Activated B cell treated with CpG ODN at 0.5 μM for 24 hours (primary cell): ENCODE data around the gene RTN4. TPM values are rescaled to one million over a fixed set of nuclear protein-coding genes. Genes with fewer than 3 reads are reported as not detected.
A peak's percentile ranks its signal among the peaks of the same experiment; 100 is the strongest.

Experiments
- ATAC-seq: fragments of 200-7000 bp; cut with Tn5 transposase; one replicate; pipeline ENCODE4 v1.10.0; 2021; ENCODE audit warnings: low read depth, mild to moderate bottlenecking, moderate library complexity
- CTCF ChIA-PET: fragments of 350-600 bp; sonication (Branson Sonifier 250); formaldehyde crosslinking; loops from one replicate; lab custom pipeline; 2021; ENCODE audit warnings: antibody characterized with exemption; lab: Charles Lee
- POLR2A ChIA-PET: fragments of 350-600 bp; sonication (Branson Sonifier 250); formaldehyde crosslinking; loops from one replicate; lab custom pipeline; 2021; ENCODE audit warnings: antibody characterized with exemption; lab: Charles Lee
- DNase-seq: peaks from one replicate; pipeline ENCODE4 v3.0.0; 2022
- H3K27ac Mint-ChIP-seq: one replicate; pipeline ENCODE4 v1.8.0; 2020; ENCODE audit warnings: mixed read lengths
- H3K27me3 Mint-ChIP-seq: one replicate; pipeline ENCODE4 v1.8.0; 2021; ENCODE audit warnings: mixed read lengths
- H3K36me3 Mint-ChIP-seq: one replicate; pipeline ENCODE4 v1.8.0; 2021; ENCODE audit warnings: low read depth, mixed read lengths
- H3K4me1 Mint-ChIP-seq: one replicate; pipeline ENCODE4 v1.8.0; 2021; ENCODE audit warnings: mixed read lengths
- H3K4me3 Mint-ChIP-seq: one replicate; pipeline ENCODE4 v1.8.0; 2020; ENCODE audit warnings: mild to moderate bottlenecking, mixed read lengths
- H3K9me3 Mint-ChIP-seq: one replicate; pipeline ENCODE4 v1.8.0; 2020; ENCODE audit warnings: mixed read lengths
- intact Hi-C: fragments of 100-400 bp; cut with micrococcal nuclease; formaldehyde crosslinking; loops from one replicate; pipeline ENCODE4 v1.15.1; 2024
- total RNA-seq: library from RNA; stranded (reverse); gene quantifications from 2 replicates; pipeline ENCODE4 v1.2.3, GENCODE V29; 2022
- TF ChIP-seq, protein P1 (sequence below): fragments of 200-600 bp; IDR thresholded peaks from one replicate; pipeline ENCODE4 v1.8.0; 2022; ENCODE audit warnings: antibody characterized with exemption, mild to moderate bottlenecking

The RTN4 gene
- total RNA-seq, 1 donor from 2014 or later = 60.5 TPM

DNA sequence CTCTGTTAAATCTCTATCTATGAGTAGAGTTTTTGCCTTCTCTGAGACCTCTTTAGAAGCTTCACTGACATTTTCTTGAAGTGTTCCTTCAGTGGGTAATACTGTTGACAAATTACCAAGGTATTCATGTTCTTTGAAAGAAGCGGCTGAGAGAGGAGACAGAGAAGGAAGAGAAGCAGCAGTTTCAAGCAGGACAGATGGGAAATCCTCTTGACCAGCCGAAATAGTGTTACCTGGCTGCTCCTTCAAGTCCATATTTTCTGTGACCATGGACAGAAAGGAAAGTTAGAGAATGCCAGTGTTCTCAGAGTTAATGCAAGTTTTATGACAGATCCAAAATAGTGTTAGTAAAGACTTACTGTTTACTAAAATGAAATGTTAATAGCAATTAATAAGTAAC is 23.0 kb downstream of the RTN4 start:
- H3K9me3 Mint-ChIP-seq = no peaks in the 10 kb centered on the region
- intact Hi-C loops = no loop called here
- DNase-seq = no peak
- ChIA-PET CTCF (no interaction called here), POLR2A (no interaction called here)
- H3K27me3 Mint-ChIP-seq = no peaks in the 10 kb centered on the region
- H3K36me3 Mint-ChIP-seq = no peaks in the 10 kb centered on the region
- H3K4me3 Mint-ChIP-seq = no peak overlapping the region
- TF ChIP-seq, protein P1, sequence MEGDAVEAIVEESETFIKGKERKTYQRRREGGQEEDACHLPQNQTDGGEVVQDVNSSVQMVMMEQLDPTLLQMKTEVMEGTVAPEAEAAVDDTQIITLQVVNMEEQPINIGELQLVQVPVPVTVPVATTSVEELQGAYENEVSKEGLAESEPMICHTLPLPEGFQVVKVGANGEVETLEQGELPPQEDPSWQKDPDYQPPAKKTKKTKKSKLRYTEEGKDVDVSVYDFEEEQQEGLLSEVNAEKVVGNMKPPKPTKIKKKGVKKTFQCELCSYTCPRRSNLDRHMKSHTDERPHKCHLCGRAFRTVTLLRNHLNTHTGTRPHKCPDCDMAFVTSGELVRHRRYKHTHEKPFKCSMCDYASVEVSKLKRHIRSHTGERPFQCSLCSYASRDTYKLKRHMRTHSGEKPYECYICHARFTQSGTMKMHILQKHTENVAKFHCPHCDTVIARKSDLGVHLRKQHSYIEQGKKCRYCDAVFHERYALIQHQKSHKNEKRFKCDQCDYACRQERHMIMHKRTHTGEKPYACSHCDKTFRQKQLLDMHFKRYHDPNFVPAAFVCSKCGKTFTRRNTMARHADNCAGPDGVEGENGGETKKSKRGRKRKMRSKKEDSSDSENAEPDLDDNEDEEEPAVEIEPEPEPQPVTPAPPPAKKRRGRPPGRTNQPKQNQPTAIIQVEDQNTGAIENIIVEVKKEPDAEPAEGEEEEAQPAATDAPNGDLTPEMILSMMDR = no peak
- no peak overlapping the region for H3K27ac Mint-ChIP-seq
- H3K4me1 Mint-ChIP-seq = peaks cover 15% of the 10 kb centered on the region
- ATAC-seq = no peak

DNA sequence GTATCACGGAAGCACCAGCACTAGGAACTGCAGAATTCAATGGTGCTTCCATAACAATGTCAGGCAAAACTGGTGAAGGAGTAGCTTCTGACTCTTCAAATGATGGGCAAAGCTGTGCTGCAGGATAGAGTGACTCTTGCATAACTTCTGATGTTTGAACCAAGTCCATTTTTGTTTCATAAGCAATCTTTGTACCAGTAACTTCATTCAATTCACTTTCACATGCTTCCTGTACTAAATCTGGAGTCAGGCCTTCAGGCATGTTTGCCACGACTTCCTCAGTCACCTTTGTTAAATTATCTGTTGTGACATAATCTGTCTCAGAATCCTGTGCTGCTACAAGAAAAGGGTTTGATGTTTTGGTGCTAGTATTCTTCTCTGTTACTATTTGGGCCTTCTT is 24.0 kb downstream of the RTN4 start:
- Mint-ChIP-seq H3K27ac (peak overlapping the region; percentile 33), H3K27me3 (no peaks in the 10 kb centered on the region), H3K4me3 (no peak overlapping the region), H3K9me3 (no peaks in the 10 kb centered on the region), H3K4me1 (peaks cover 10% of the 10 kb centered on the region), H3K36me3 (no peaks in the 10 kb centered on the region)
- intact Hi-C loops = no loop called here
- ATAC-seq (no peak), DNase-seq (no peak)
- TF ChIP-seq, protein P1 = no peak
- ChIA-PET CTCF (interaction anchor here (1.4 to 2.3 kb wide), 2 partner anchors 13 to 142 kb away, joined by 4 to 11 read pairs; no protein-coding TSS in a partner anchor), POLR2A (interaction anchor here (2.4 kb wide), 1 partner anchor 23 kb away, joined by 20 read pairs; the partner anchor contains the start of gene RTN4)

DNA sequence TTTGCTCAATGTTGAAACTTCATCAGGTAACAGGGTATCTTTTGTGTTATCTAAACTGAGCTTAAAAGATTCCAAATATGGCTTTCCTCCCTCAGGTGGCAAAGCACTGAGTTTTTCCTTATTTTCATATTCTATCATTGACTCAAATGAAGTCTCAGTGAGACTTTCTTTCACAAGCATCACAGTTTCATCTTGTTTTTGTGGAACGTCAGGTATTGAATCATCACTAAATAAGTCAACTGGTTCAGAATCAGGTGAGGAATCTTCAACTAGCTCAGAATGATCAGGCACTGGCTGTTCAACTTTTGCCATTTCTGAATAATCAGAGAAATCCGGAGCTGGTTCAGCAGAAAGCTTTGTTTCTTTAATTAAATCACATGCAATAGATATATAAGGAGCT is 24.6 kb downstream of the RTN4 start:
- Mint-ChIP-seq H3K4me1 (peaks cover 11% of the 10 kb centered on the region), H3K4me3 (no peak overlapping the region), H3K27ac (peak overlapping the region; percentile 47), H3K36me3 (no peaks in the 10 kb centered on the region), H3K9me3 (no peaks in the 10 kb centered on the region), H3K27me3 (no peaks in the 10 kb centered on the region)
- intact Hi-C loops = loop anchor here (1.0 kb wide), 1 partner anchor 8 kb away; no protein-coding TSS in a partner anchor
- ChIA-PET POLR2A (interaction anchor here (2.4 kb wide), 1 partner anchor 24 kb away, joined by 20 read pairs; the partner anchor contains the start of gene RTN4), CTCF (interaction anchor here (1.4 to 2.3 kb wide), 3 partner anchors 13 to 143 kb away, joined by 4 to 11 read pairs (median 5); no protein-coding TSS in a partner anchor)
- no peak for DNase-seq
- no peak for ATAC-seq
- TF ChIP-seq, protein P1 = no peak

DNA sequence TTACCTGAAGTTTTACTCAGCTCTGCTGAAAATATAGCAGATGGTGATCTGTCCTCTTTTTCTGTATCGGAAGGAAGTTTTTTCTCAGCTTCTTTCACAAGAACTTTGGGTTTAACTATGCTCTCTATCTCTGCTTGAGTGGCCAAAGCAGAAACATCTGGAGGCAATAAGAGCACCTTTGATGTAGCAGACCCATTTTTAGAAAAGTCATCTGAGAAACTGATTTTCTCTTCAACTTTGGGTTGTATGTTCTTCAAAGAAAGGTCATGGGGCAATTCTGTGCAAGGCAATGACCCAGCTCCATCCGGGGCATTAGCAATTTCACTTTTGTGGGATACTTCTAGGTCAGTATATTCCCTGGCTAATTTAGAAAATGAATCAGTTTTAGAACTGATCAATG is 25.2 kb downstream of the RTN4 start:
- no peaks in the 10 kb centered on the region for H3K36me3 Mint-ChIP-seq
- POLR2A ChIA-PET = interaction anchor here (2.4 kb wide), 1 partner anchor 24 kb away, joined by 20 read pairs; the partner anchor contains the start of gene RTN4
- intact Hi-C loops = loop anchor here (1.0 kb wide), 1 partner anchor 8 kb away; no protein-coding TSS in a partner anchor
- CTCF ChIA-PET = interaction anchor here (1.4 to 2.3 kb wide), 3 partner anchors 12 to 144 kb away, joined by 4 to 11 read pairs (median 5); no protein-coding TSS in a partner anchor
- no peaks in the 10 kb centered on the region for H3K27me3 Mint-ChIP-seq
- H3K27ac Mint-ChIP-seq = peak overlapping the region; percentile 47
- no peaks in the 10 kb centered on the region for H3K9me3 Mint-ChIP-seq
- TF ChIP-seq, protein P1 = no peak
- ATAC-seq = no peak
- no peak for DNase-seq
- peak overlapping the region; percentile 15 for H3K4me3 Mint-ChIP-seq
- peaks cover 15% of the 10 kb centered on the region for H3K4me1 Mint-ChIP-seq

DNA sequence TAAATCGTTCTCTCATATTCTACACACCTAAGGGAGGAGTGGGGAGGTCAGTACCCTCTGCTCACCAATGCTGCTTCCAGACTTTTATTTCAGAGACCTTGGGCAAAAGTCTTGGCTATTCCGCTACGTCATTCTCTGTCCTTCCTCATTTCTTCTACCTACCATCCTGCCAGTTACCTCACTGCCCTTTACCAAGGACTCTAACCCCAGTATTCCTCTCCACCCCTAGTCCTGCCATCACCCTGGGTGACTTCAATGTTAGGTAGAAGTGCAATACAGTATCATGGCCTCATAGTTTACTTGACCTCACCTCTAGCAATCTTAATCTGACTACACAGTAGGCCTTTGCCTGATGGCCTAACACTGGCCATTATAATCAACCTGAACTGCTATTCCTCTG is 27.8 kb downstream of the RTN4 start:
- Mint-ChIP-seq H3K9me3 (no peaks in the 10 kb centered on the region), H3K27ac (no peak overlapping the region), H3K4me3 (no peak overlapping the region), H3K36me3 (no peaks in the 10 kb centered on the region), H3K4me1 (peaks cover 30% of the 10 kb centered on the region), H3K27me3 (no peaks in the 10 kb centered on the region)
- intact Hi-C loops = no loop called here
- POLR2A ChIA-PET = interaction anchor here (1.6 kb wide), 1 partner anchor 18 kb away, joined by 5 read pairs; no protein-coding TSS in a partner anchor
- CTCF ChIA-PET = interaction anchor here (1.0 kb wide), 1 partner anchor 26 kb away, joined by 3 read pairs; no protein-coding TSS in a partner anchor
- DNase-seq (no peak), ATAC-seq (no peak)
- TF ChIP-seq, protein P1 = no peak
